Large intestine (tissue), 12 donors: Measurements from ENCODE around the gene CDK15. TPM values are rescaled to one million over a fixed set of nuclear protein-coding genes. Genes with fewer than 3 reads are reported as not detected.
"Not testable (repeated sequence)": the region's sequence is repeated elsewhere in the genome, so short reads cannot be mapped to it uniquely, and the experiment has no call there.

ENCODE experiments used
- DNase-seq, 2 donors: peaks; one replicate each; pipeline versions ENCODE4 v3.0.0 to v3.0.0-alpha.2; 2013
- H3K27ac ChIP-seq: one replicate; pipeline ENCODE4 v1.5.1; 2013; ENCODE audit warnings: low read length
- H3K27me3 ChIP-seq: 2 replicates; pipeline ENCODE4 v1.6.1; 2013; ENCODE audit warnings: low read length; ENCODE audit not compliant: control insufficient read depth, insufficient read depth
- H3K36me3 ChIP-seq: 2 replicates; pipeline ENCODE4 v1.6.1; 2013; ENCODE audit warnings: low read length; ENCODE audit not compliant: control insufficient read depth, insufficient read depth
- H3K4me1 ChIP-seq: one replicate; pipeline ENCODE4 v1.6.1; 2013; ENCODE audit warnings: low read length; ENCODE audit not compliant: control insufficient read depth, insufficient read depth
- H3K4me3 ChIP-seq: one replicate; pipeline ENCODE4 v1.5.1; 2013; ENCODE audit warnings: low read length
- H3K9me3 ChIP-seq: one replicate; pipeline ENCODE4 v1.6.1; 2013; ENCODE audit warnings: mild to moderate bottlenecking, low read depth, low read length, moderate library complexity; ENCODE audit not compliant: control insufficient read depth
- WGBS: methylation state at CpG from one replicate; pipeline ENCODE4 v1.1.5; 2013; ENCODE audit warnings: low lambda C conversion rate; ENCODE audit not compliant: insufficient coverage; 5-methylcytosine and 5-hydroxymethylcytosine counted together
- long read RNA-seq, 11 donors: transcript quantifications; one replicate each; lab custom pipeline, GENCODE V29; 2026
- polyA plus RNA-seq: library from polyadenylated mRNA; unstranded; fragments of 120-200 nt; gene quantifications from one replicate; pipeline ENCODE4 v1.2.1, GENCODE V29; 2013

CDK15 gene
- polyA plus RNA-seq, result 0.24 TPM
- long read RNA-seq, donor 1, result 0 reads
- long read RNA-seq, donor 2, result 0 reads
- long read RNA-seq, donor 3, result 0 reads
- long read RNA-seq, donor 4, result 0 reads
- long read RNA-seq, donor 5, result 0 reads
- long read RNA-seq, donor 6, result 0 reads
- long read RNA-seq, donor 7, result 0 reads
- long read RNA-seq, donor 8, result 0 reads
- long read RNA-seq, donor 9, result 0 reads
- long read RNA-seq, donor 10, result 0 reads
- long read RNA-seq, donor 11, result 0 reads

DNA sequence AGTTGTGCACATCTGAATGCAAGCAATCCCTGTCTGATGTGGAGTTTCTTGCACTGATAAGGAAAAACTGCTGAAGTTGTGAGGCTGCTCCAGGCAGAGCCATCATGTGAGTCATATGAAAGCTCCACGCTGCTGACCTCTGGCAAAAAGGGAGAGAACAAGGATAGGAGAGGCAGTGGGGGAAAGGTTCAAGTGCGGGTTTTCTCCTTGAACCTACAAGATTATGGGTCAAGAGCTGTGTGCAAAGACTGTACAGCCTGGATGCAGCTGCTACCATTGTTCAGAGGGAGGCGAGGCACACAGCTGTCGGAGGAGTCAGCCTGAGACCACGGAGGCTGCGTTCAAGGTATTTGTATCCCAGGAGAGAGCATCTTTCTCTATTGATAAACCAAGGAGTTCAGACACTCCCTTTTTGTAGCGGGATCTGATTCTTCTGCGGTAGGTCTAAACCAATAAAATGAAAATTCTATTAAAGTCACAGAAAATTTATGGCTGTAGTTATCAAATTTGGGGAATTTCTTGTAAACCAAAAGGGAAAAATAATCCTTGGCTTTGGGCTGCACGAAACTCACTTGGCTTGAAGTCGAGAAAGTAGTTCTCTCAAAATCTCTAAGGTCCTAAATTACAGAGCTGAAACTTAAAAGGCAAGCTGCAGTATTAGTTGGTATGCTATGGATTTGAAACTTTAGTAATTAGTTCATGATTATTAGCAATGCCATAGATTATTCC, at the start of gene CDK15:
Gene CDK15, plus strand, starts transcription at position 96 of the 729 bp plus-strand sequence. Its CDS starts 128 bp downstream, at position 224.
- no peak within 1 kb of the TSS for H3K4me3 ChIP-seq
- H3K27ac ChIP-seq, result peak within 1 kb of the TSS; percentile 46
- no peaks in the 10 kb centered on the region for H3K36me3 ChIP-seq
- no peaks in the 10 kb centered on the region for H3K27me3 ChIP-seq
- DNase-seq, result peak; percentile 80 to 82
- 67% methylated on average over 2 of the region's 10 CpGs for WGBS
- no peaks in the 10 kb centered on the region for H3K9me3 ChIP-seq
- H3K4me1 ChIP-seq, result peaks cover 15% of the 10 kb centered on the region

DNA sequence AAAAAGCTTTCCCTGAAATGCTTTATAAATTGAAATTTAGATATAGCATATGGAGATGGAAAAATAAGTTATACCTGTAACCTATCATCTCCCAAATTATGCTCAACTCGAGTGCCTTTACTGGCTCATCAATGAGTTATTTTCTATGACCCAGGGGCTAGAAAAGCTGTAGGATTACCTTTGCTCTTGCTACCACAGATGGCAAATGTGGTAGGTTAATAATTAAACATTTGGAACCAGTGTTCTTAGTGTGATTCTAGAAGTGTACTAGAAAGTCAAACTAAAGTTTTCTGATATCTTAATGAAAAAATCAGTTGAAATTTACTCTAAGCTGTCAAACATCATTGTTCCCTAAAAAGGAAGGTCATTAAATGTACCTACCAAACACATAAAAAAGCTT, 48.1 kb upstream of the CDK15 start:
- no peaks in the 10 kb centered on the region for H3K9me3 ChIP-seq
- no peaks in the 10 kb centered on the region for H3K27me3 ChIP-seq
- H3K36me3 ChIP-seq, result peaks cover 30% of the 10 kb centered on the region
- no CpG with 5 or more reads among the region's 1 CpG for WGBS
- H3K27ac ChIP-seq, result peak overlapping the region; percentile 26
- H3K4me1 ChIP-seq, result peaks cover 9% of the 10 kb centered on the region
- H3K4me3 ChIP-seq, result no peak overlapping the region
- peak in 1 of 2 donors; percentile 60 for DNase-seq

DNA sequence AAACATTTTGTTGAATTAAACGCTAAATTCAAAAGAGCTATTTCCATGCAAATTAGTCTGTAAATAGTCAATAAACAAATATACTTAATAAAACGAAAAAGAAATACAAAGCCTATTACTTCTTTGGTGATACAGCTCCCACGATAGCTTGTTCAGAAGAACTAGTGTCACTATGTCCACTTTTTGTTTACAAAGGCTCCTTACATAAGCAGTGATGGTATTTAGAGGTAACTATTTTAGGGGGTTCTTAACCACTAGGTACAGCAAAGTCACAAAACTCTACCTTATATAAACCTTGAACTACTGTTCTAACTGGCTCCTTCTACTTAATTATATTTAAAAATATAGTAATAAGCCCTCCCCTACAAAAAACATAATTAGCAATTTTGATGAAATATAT, 47.5 kb upstream of the CDK15 start:
- H3K4me3 ChIP-seq, result no peak overlapping the region
- no peaks in the 10 kb centered on the region for H3K27me3 ChIP-seq
- H3K27ac ChIP-seq, result peak overlapping the region; percentile 26
- peaks cover 9% of the 10 kb centered on the region for H3K4me1 ChIP-seq
- no peak for DNase-seq
- H3K9me3 ChIP-seq, result no peaks in the 10 kb centered on the region
- H3K36me3 ChIP-seq, result peaks cover 34% of the 10 kb centered on the region
- WGBS, result 78% methylated on average over 2 of the region's 3 CpGs

DNA sequence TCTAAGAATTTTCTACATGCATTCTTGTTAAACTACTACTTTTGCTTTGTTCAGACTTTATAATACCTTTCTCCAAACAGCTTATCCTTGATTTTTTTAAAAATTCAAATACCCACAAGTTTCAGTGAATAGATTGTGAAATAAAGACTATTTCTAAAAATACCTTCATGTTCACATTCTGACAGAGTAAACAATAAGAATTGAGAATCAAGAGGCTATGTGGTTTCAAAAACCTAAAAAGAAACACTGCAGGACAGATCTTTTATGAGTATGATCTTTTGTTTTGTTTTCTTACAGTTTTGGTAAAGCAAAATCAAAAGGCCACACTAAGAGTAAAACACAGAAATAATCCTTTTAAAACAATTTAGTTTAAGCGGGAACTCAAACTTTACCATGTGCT, 46.8 kb upstream of the CDK15 start:
- WGBS, result no CpG with 5 or more reads among the region's 1 CpG
- Histone ChIP-seq H3K27me3 (no peaks in the 10 kb centered on the region), H3K36me3 (peaks cover 32% of the 10 kb centered on the region), H3K4me3 (no peak overlapping the region), H3K4me1 (peaks cover 9% of the 10 kb centered on the region), H3K9me3 (no peaks in the 10 kb centered on the region), H3K27ac (no peak overlapping the region)
- DNase-seq, result no peak

DNA sequence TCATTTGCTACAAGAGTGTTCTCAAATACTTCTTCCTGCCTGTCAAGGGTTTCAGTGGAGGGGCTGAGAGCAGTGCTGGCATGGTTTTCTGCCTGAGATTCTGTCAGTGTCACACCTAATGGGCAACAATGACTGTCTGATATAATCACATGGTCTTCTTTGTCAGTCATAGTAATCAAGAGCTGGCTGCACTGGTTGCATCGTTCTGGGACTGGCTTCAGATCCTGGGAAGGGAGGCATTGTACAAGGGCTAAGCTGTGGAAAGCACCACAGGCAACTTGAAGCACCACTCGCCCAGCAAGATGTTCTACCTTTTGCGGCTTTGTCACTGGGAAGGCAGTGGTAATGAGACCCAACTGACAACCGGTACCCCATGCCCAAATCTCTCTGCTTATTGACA, 45.2 kb upstream of the CDK15 start:
- H3K27ac ChIP-seq, result no peak overlapping the region
- WGBS, result no CpG with 5 or more reads among the region's 4 CpGs
- H3K27me3 ChIP-seq, result no peaks in the 10 kb centered on the region
- H3K4me3 ChIP-seq, result no peak overlapping the region
- H3K9me3 ChIP-seq, result no peaks in the 10 kb centered on the region
- DNase-seq, result no peak
- peaks cover 9% of the 10 kb centered on the region for H3K4me1 ChIP-seq
- peaks cover 33% of the 10 kb centered on the region for H3K36me3 ChIP-seq

DNA sequence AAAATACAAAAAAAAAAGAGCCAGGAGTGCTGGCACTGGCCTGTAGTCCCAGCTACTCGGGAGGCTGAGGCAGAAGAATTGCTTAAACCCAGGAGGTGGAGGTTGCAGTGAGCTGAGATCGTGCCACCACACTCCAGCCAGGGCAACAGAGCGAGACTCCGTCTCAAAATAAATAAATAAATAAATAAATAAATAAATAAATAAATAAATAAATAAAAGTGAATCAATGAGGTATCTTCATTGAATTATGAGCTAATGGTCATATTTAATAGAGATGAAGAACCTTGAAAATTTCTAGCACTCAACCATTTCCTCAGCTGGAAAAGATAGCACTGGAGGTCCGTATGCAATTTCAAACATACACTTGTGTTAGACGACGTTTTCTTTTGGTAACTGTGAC, 41.9 kb upstream of the CDK15 start:
- H3K9me3 ChIP-seq, H3K27me3 ChIP-seq, DNase-seq, H3K27ac ChIP-seq, H3K4me1 ChIP-seq, H3K4me3 ChIP-seq: not testable (repeated sequence)
- WGBS, result 100% methylated on average over 3 of the region's 7 CpGs
- H3K36me3 ChIP-seq, result peaks cover 36% of the 10 kb centered on the region

- no peaks in the 10 kb centered on the region for H3K27me3 ChIP-seq
- DNase-seq, result no peak
- no peak overlapping the region for H3K27ac ChIP-seq
- no peak overlapping the region for H3K4me3 ChIP-seq
- no peaks in the 10 kb centered on the region for H3K4me1 ChIP-seq
- peaks cover 34% of the 10 kb centered on the region for H3K36me3 ChIP-seq
- no peaks in the 10 kb centered on the region for H3K9me3 ChIP-seq
Observed at GRCh38 chr2:201765799-201766198, 40.5 kb upstream of the CDK15 start.

DNA sequence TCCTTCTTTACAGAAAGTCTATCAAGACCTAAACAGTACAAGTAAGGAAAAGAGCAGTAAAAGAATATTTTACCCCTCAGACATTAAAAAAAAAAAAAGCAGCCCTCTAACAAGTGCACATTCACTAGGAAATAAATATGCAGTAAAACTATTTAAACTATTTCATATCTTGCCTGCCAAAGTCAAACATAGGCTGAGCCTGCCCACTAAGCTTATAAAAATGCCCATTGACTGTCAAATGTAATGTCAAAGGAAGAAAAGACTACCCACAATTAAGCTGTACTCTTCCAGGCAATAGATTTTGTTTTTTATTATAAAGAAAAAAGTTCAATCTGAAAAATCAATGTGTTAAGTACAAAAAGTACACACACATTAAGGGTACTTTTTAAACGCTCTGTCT, 37.4 kb upstream of the CDK15 start:
- Histone ChIP-seq H3K36me3 (peaks cover 15% of the 10 kb centered on the region), H3K27ac (no peak overlapping the region), H3K4me3 (no peak overlapping the region), H3K9me3 (no peaks in the 10 kb centered on the region), H3K27me3 (no peaks in the 10 kb centered on the region), H3K4me1 (peaks cover 2% of the 10 kb centered on the region)
- no peak for DNase-seq
- WGBS, result 100% methylated on average over 1 of the region's 1 CpG

- Histone ChIP-seq H3K4me3 (no peak overlapping the region), H3K36me3 (peaks cover 13% of the 10 kb centered on the region), H3K27ac (no peak overlapping the region), H3K4me1 (peaks cover 2% of the 10 kb centered on the region), H3K27me3 (no peaks in the 10 kb centered on the region), H3K9me3 (no peaks in the 10 kb centered on the region)
- no CpG with 5 or more reads among the region's 4 CpGs for WGBS
- no peak for DNase-seq
Observed at GRCh38 chr2:201769666-201770373, 36.5 kb upstream of the CDK15 start.

- Histone ChIP-seq H3K4me1 (peaks cover 31% of the 10 kb centered on the region), H3K27ac (no peak overlapping the region)
- WGBS, result no CpG with 5 or more reads among the region's 1 CpG
Observed at GRCh38 chr2:201773990-201774389, 32.3 kb upstream of the CDK15 start.

More at GRCh38 chr2:201773990-201774389, 32.3 kb upstream of the CDK15 start:
- Histone ChIP-seq H3K9me3 (no peaks in the 10 kb centered on the region), H3K36me3 (peaks cover 3% of the 10 kb centered on the region), H3K27me3 (no peaks in the 10 kb centered on the region), H3K4me3 (no peak overlapping the region)
- DNase-seq, result no peak
